Measurements from ENCODE around the gene GPC6.

The GPC6 gene

DNA sequence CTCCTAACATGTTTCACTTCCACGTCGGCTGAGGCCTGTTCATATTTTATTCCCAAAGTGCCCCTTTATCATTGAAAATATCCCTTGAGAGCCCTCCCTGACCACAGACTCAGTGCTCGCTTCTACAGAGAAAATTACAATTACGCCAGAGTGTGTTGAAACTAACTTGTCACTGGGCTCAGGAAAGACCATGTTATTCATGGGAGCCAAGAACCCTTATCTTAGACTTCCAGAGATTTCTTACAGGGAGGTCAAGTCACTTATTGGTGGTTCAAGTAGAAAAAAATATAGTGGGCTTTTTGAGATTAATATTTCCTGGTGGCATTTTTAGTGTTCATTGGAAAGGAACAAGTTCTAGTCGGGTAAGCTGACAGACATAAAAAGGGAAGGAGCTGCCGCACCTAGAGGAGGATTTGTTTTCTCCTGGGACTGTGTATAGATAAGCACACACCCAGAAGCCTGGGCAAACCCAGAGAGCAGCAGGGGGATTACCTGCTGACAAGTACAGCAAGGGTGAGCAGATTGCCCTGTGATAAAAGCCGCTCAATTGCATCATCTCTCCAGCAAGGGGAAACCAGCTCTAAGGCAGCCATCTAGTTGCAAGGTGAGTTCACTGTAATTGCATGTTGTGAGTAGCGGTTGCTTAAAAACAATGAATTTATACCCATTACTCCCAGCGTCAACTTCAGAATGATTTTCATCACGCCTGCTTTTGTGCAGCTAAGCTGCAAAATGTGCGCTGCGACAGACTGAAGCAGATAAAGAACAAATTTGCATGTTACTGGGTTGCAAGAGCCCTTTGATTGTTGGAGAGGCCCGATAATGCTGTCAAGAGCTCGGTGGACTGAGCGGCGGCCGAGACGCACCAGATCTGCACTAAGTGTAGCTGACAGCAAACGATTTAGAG lies 1206.7 kb downstream of the GPC6 start:
- no peak for TF ChIP-seq CTCF (conservative IDR thresholded peaks at IDR 0.05)
- H3K27ac ChIP-seq = no peak overlapping the region

- peak; percentile 80 for TF ChIP-seq CTCF (conservative IDR thresholded peaks at IDR 0.05)
- H3K27ac ChIP-seq = no peak overlapping the region
These were observed 1209.1 kb downstream of the GPC6 start for GRCh38 chr13:94435604-94436226.

- TF ChIP-seq CTCF (conservative IDR thresholded peaks at IDR 0.05) = no peak
- H3K27ac ChIP-seq = no peak overlapping the region
These were observed 1218.2 kb downstream of the GPC6 start for GRCh38 chr13:94444826-94445225.

DNA sequence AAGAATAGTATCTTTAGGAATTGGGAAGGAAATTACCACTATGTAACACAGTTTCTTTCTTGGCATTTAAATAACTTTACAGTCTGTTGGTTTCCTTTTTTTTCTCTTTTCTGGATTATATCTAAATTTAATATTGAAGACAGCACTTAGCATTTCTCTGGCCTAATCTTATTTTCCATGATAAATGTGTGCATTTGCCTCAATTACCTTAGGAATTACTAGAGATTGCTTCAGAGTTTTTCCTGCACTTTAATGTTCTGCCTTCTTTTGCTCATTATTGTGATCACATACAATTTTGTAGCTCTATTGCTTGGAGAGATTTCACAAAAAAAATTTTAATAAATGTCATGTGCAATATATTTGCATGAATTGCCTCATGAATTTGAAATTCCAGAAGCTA lies 1227.7 kb downstream of the GPC6 start:
- TF ChIP-seq CTCF (conservative IDR thresholded peaks at IDR 0.05) = no peak
- H3K27ac ChIP-seq = no peak overlapping the region

- TF ChIP-seq CTCF (conservative IDR thresholded peaks at IDR 0.05) = no peak
These were observed 1228.3 kb downstream of the GPC6 start for GRCh38 chr13:94454906-94455305.

GRCh38 chr13:94455414-94455813 lies 1228.8 kb downstream of the GPC6 start:
- H3K27ac ChIP-seq = no peak overlapping the region
- TF ChIP-seq CTCF (conservative IDR thresholded peaks at IDR 0.05) = no peak

More at GRCh38 chr13:94454906-94455305, 1228.3 kb downstream of the GPC6 start:
- no peak overlapping the region for H3K27ac ChIP-seq
